HFFc6 (cell line): Measurements from ENCODE around the gene TMEM61. TPM values are rescaled to one million over a fixed set of nuclear protein-coding genes. Genes with fewer than 3 reads are reported as not detected.

Experiments used
- DNase-seq: peaks from one replicate; pipeline ENCODE4 v3.0.0-alpha.2; 2018
- H3K27ac Mint-ChIP-seq: 2 replicates; pipeline ENCODE4 v1.8.0; 2020; ENCODE audit warnings: mild to moderate bottlenecking, mixed read lengths
- H3K27me3 Mint-ChIP-seq: 2 replicates; pipeline ENCODE4 v1.8.0; 2021; ENCODE audit warnings: mild to moderate bottlenecking, moderate library complexity, mixed read lengths; ENCODE audit not compliant: insufficient read depth
- H3K36me3 Mint-ChIP-seq: 2 replicates; pipeline ENCODE4 v1.8.0; 2021; ENCODE audit warnings: low read depth, mixed read lengths
- H3K4me1 Mint-ChIP-seq: 2 replicates; pipeline ENCODE4 v1.8.0; 2020; ENCODE audit warnings: low read depth, mixed read lengths
- H3K4me3 Mint-ChIP-seq: 2 replicates; pipeline ENCODE4 v1.8.0; 2020; ENCODE audit warnings: mild to moderate bottlenecking, moderate library complexity, mixed read lengths
- H3K9me3 Mint-ChIP-seq: 2 replicates; pipeline ENCODE4 v1.8.0; 2020; ENCODE audit warnings: mild to moderate bottlenecking, mixed read lengths
- CTCF ChIP-seq: fragments of 200-600 bp; sonication (generic); IDR thresholded peaks from 2 replicates; pipeline ENCODE4 v1.5.0; 2021; ENCODE audit warnings: antibody characterized with exemption, mild to moderate bottlenecking
- total RNA-seq, 6 experiments: library from RNA; stranded (reverse); fragmentation: NEBNext Ultra II Directional; extraction: Animal tissue kit (Norgen Biotek cat#: 25700); gene quantifications; 2 replicates in 1 of 6; 3 replicates in 5 of 6; pipeline ENCODE4 v1.2.3, GENCODE V29; 2021

Gene TMEM61
- total RNA-seq, 6 experiments from 2014 or later = not detected

- Mint-ChIP-seq H3K36me3 (no peaks in the 10 kb centered on the region), H3K4me3 (no peak overlapping the region), H3K27ac (no peak overlapping the region), H3K27me3 (peaks cover 25% of the 10 kb centered on the region), H3K4me1 (peaks cover 20% of the 10 kb centered on the region), H3K9me3 (no peaks in the 10 kb centered on the region)
- DNase-seq = no peak
- no peak for TF ChIP-seq CTCF
These were observed 10.5 kb downstream of the TMEM61 start for GRCh38 chr1:54990916-54991315.

GRCh38 chr1:54991939-54992338 lies 11.5 kb downstream of the TMEM61 start:
- Mint-ChIP-seq H3K36me3 (no peaks in the 10 kb centered on the region), H3K4me3 (no peak overlapping the region), H3K4me1 (peaks cover 28% of the 10 kb centered on the region), H3K9me3 (no peaks in the 10 kb centered on the region), H3K27me3 (peaks cover 30% of the 10 kb centered on the region), H3K27ac (no peak overlapping the region)
- TF ChIP-seq CTCF = no peak
- no peak for DNase-seq

- no peak for DNase-seq
- TF ChIP-seq CTCF = no peak
- Mint-ChIP-seq H3K4me3 (no peak overlapping the region), H3K36me3 (no peaks in the 10 kb centered on the region), H3K9me3 (no peaks in the 10 kb centered on the region), H3K27ac (no peak overlapping the region), H3K4me1 (peaks cover 19% of the 10 kb centered on the region), H3K27me3 (peaks cover 33% of the 10 kb centered on the region)
These were observed 12.7 kb downstream of the TMEM61 start for GRCh38 chr1:54993140-54993539.

GRCh38 chr1:54994355-54994990 lies 14.0 kb downstream of the TMEM61 start:
- H3K27me3 Mint-ChIP-seq = peaks cover 35% of the 10 kb centered on the region
- DNase-seq = no peak
- H3K27ac Mint-ChIP-seq = no peak overlapping the region
- H3K9me3 Mint-ChIP-seq = no peaks in the 10 kb centered on the region
- TF ChIP-seq CTCF = no peak
- no peak overlapping the region for H3K4me3 Mint-ChIP-seq
- peaks cover 13% of the 10 kb centered on the region for H3K4me1 Mint-ChIP-seq
- no peaks in the 10 kb centered on the region for H3K36me3 Mint-ChIP-seq

- no peaks in the 10 kb centered on the region for H3K36me3 Mint-ChIP-seq
- H3K4me1 Mint-ChIP-seq = peaks cover 13% of the 10 kb centered on the region
- no peak for TF ChIP-seq CTCF
- no peaks in the 10 kb centered on the region for H3K9me3 Mint-ChIP-seq
- H3K27ac Mint-ChIP-seq = no peak overlapping the region
- peaks cover 33% of the 10 kb centered on the region for H3K27me3 Mint-ChIP-seq
- no peak overlapping the region for H3K4me3 Mint-ChIP-seq
- no peak for DNase-seq
These were observed 14.8 kb downstream of the TMEM61 start for GRCh38 chr1:54995013-54995760.
